GM19240 (cell line): ENCODE measurements around the gene GPR179.
A peak's percentile ranks its signal among the peaks of the same experiment; 100 is the strongest.

Experiments
- DNase-seq: peaks from one replicate; pipeline ENCODE4 v3.0.0; 2011; ENCODE audit warnings: low spot score; ENCODE audit not compliant: insufficient read length

GPR179 gene

DNA sequence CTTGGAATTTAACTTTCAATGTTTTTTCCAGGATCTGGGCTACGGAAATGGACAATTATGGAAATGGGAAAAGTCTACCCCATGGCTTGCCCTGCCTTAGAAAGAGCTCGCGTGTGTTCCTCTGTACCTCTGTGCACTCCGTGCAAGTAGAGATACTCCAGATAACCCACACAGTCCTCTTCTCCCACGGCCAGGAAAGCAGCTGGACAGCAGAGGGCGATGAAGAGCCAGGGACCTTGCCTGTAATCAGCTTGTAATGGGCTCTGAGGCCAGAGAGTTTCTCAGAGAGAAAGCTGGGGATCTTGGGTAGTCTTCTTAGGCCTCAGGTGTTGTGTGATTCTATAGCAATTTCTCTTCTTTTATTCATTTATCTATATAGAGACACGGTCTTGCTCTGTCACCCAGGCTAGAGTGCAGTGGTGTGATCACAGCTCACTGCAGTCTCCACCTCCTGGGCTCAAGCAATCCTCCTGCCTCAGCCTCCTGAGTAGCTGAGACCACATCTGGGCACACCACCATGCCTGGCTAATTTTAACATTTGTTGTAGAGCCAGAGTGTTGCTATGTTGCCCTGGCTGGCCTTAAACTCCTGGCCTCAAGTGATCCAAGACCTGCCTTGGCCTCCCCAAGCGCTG lies 5.5 kb upstream of the GPR179 start:
- DNase-seq = peak; percentile 55

DNA sequence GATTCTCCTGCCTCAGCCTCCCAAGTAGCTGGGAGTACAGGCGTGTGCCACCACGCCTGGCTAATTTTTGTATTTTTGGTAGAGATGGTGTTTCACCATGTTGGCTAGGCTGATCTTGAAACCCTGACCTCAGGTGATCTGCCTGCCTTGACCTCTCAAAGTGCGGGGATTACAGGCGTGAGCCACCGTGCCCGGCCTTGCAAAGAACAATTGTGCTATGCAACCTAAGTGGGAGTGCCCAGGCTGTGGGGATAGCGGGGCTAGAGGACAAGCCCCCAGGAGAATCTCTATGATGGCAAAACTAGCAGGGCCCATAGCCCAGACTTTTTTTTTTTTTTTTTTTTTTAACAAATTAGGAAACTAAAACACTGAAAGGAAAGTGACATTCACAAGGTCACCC lies 2.0 kb upstream of the GPR179 start:
- no peak for DNase-seq

DNA sequence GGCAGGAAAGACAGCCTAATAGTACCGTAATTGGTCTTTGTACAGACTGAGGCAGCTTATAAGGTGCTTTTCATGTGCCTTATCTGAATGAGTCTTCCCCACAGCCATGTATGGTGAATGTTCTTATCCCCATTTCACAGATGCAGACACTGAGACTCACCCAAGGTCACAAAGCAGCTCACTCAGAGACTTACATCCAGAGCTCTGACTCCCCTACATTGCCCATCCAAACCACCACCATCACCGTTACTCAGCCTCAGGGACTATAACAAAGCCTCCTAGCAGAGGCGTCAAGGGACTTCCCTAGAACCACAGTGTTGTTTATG lies 627 bp upstream of the GPR179 start:
- DNase-seq = no peak

DNA sequence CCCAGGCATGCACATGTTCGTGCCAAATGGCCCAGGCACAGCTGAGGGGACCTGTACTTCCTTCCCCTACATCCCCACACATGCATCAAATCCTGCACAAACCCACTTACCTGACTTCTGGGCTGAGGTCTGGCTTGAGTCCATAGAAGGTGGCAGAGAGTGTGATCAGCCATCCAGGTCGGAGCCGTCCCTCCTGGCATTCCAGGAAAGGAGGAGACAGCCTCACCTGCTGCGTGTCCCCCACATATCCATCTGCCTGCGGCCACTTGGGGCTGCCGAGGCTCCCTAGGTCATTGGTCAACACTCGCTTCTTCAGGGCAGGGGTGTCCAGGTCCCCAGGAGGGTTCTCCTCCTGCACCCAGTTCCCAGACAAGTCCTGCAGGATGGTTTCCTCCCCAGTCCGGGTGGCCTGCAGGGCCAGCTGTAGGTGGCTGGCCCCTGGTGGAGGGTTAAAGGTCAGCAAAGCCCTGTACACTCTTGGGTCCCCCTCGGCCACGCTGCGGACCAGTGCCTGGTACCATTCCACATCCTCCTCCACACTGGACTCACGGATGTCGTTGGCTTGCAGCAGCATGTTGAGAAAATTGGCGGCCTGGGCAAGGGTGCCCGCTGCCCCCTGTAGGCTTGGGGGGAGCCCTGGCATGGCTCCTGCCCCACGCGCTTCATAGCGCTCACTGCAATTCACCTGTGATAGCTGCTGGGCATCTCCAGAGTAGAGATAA lies 709 bp downstream of the GPR179 start:
- no peak for DNase-seq

DNA sequence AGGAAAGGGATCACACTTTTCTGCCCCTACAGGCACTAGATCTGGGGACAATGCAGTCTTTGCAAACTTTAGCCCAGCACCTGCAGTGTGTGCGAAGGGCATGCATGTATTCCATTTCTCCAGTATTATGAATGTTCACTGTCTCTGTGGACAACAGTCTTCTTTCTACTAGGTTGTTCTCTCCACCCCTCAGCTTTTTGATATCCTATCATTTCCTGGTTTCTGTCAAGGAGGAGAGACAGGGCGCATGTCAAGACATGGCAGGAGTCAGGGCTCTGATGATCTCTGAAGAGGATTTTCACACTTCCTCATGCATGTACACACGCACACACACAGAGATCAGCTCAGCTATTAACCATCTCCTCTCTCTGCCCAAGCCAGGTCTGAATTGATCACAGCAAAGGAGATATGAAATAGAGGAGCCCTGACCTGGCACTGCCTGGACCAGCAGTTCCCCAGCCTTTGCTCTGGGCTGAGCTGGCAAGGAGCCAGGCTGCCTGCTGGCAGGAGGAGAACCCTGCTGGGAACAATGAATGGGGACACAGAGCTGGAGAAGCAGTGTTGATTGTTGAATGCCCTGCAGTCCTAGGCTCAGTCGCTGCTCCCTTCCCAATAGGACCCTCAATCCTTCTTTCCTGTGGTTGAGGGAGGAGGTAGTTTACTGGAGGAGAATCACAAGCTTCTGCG lies 2.6 kb downstream of the GPR179 start:
- no peak for DNase-seq

DNA sequence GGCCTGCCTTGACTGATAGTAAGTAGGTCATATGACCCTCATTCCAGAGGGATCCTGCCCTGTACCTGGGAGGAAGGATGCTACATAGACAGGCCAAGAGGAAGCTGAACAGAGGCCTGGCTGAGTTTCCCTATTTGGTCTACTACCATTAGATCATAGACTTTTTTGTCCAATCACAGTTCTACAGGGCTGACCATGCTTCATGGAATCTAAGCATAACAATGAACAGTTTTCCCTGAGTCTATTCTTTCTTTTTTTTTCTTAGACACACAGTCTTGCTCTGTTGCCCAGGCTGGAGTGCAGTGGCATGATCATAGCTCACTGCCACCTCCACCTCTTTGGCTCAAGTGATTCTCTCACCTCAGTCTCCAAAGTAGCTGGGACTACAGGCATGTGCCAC lies 3.9 kb downstream of the GPR179 start:
- DNase-seq = no peak

DNA sequence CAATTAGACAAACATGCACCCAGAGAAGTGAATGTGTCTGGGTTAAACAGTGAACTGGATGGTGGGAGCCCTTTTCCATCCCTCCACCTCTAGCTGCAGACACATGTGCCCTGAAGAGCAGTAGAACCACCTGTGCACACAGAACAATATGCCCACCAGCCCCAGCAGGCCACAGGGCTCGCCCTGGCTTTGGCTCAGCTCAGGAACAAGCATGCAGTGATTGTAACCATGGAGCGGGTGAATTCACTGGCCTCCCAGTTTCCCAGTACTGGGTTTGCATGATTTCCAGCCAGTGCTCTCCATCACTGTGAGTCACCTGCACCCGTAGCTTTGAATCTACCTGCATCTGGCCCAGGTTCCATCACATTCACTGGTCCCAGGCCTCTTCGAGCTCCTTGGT lies 5.2 kb downstream of the GPR179 start:
- DNase-seq = no peak

DNA sequence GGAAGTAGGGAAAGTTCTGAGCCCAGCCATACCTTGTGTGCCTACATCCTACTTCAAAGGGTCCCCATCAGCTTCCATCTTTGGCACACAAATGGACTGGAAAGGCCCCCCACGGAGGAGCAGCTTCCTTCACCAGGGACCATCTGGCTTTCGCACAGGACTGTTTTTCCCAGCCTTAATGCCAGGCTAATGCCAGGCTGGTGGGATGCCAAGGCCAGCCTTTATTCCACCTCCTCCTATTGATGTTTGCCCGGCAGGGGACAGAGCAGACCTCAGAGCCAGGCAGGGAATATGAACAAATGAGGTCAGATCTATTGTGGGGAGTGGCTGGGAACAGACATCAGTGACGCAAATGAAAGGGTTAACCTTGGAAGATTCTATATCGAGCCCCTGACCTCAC lies 5.7 kb downstream of the GPR179 start:
- no peak for DNase-seq

DNA sequence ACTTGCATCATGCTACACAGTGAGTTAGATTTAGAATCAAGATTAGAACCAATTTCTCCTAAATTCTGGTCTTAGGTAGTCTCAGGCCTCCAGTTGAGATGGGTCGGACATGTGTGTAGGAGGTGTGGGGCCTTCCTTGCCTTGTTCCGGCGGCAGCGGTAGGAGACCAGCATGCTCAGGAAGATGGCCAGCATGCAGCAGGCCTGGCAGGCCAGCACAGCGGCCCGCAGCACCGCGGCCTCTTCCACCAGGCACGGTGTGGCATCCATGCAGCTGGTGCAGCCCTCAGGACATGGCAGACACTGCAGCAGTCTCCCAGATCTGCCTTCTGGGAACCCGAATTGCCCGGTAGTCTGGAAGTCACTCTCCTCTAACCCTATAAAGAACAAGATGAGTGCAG lies 6.9 kb downstream of the GPR179 start:
- DNase-seq = no peak

DNA sequence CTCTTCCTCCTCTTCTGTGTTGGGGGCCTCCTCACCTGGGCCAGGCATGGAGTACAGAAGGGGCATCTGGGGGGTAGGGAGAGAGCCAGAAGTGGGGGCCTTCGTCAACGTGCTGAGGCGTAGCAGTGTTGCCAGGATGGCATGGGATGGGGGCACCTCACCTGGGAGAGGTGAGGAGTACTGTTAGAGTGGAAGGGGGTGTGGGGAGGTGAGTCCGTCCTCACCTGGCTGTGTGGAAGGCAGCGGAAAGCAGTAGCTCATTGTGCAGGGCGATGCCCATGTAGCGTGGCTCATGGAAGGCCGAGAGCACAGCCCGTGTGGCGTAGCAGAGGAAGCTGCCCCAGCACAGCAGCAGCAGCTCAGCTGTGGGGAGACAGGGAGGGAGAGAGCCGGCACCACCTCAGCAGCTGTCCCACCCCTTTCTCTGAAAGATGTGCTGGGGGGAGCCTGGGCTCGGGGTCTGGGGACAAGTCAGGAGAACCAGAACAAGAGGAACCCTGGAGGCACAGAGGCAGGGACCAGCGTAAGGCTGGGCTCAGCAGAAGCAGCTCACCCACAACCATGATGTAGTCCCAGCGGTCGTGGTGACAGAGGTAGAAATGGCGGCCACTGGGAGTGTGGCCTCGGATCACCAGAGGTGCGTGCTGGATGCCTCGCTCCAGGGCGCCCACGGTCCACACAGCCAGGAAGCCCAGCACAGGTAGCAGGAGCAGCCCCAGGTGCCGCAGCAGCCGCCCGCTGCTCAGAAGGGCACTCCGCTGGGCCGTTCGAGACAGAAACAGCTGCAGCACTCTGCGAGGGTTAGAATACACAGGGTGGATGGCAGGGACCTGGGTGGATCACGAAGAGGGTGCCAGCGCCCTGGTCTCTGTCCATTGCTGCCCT lies 9.0 kb downstream of the GPR179 start:
- DNase-seq = no peak

DNA sequence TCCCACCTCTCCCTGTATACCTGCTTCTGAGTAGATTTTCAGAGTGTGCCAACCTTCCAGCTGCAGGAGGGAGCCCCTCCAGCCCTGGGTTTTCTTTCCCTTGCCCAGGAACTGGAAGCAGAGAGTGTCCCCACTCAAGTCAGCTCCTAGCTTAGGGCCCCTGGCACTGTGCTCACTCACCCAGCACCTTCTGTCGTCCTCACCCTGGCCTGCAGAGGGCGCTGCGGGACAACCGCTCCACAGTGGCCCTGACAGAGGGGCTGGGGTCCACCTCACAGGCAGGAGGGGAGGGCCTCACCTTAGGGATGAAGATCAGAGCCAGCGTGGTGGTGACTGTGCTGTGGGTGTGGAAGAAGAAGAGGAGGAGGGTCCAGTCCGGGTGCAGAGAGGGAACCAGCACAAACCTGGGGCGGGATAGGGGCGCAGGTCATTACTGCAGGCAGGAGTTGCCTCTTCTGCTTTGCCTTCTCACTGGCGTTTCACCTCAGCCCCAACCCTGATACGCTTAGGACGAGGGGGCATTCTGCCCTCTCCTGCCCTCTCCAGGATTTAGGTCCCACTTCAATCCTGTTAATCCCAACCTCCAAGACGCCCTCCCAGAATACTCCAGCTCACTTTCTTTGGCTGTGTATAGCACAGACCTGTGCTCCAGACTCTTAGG lies 10.0 kb downstream of the GPR179 start:
- no peak for DNase-seq

DNA sequence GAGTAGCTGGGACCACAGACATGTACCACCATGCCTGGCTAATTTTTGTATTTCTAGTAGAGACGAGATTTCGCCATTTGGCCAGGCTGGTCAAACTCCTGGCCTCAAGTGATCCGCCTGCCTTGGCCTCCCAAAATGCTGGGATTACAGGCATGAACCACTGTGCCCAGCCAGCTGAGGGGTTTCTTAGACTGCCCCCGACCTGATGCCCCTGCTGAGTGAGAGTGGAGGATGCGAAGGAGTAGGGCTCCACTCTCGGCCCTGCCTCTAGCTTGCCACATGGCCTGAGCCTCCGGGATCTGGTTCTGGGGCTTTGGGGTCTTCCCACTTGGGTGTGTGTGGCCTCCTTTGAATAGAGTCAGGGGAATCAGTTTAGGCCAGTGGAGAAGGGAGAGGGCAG lies 11.0 kb downstream of the GPR179 start:
- no peak for DNase-seq

DNA sequence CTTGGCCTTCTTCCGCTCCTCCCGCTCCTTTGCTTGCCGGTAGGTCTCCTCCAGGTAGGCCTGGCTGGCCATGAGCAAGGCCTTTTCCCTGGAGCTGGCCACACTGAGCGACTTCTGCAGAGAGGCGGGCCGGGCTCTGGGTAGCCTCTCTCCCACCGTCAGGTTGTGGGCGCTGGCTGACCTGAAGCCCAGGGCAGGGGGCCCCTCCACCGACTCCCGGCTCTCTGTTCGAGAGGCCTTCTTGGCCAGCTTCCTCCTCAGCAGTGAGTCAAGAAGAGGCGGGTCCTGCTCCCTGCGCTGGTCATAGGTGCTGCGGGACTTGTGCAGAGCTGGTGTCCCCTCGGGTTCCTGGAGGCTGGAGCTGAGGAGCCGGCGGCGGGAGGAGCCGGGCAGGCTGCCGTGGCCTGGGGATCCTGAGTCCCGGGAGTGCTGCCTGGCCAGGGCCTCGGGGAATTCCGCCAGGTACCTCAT lies 12.8 kb downstream of the GPR179 start:
- DNase-seq = no peak

DNA sequence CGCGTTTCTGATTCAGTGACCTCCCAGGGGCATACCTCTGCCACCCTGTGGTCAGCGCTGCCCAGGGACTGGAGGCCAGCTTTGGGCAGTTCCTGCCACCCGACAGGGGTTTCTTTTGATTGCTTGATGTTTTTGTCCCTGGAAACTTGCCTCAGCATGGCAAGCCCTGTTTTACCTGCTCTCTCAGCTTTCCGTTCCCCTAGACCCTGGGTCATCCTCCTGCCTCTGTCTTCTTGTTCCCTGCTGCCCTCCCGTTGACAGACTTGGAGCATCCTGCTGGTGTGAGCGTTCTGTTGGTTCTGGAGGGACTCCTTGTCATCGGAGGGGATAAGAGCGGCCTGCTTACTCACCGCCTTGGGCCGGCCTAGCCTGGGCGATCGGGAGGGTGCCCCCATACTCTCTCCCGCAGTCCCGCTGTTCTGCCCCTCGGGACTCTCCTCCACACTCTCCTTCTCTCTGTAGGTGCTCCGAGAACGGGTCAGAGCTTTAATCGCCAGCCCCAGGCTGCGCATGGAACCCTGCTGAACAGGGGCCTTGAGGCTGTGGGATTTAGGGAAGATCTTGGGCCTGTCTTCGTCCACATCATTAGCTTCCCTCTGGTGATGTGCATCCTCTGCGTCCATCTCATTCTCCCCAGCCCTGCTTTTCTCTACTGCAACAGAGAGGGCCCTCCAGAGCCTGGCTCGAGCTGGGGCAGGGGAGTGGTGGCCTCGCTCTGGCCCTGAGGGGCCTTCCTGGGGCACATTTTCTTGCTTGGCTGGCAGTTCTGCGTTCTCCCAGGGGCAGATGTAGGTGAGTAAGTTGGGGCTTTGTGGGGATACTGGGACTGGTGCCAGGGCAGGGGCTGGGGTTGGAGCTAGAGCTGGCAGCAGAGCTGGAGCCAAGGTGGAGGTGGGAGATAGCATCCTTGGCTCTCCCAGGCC lies 13.7 kb downstream of the GPR179 start:
- no peak for DNase-seq

DNA sequence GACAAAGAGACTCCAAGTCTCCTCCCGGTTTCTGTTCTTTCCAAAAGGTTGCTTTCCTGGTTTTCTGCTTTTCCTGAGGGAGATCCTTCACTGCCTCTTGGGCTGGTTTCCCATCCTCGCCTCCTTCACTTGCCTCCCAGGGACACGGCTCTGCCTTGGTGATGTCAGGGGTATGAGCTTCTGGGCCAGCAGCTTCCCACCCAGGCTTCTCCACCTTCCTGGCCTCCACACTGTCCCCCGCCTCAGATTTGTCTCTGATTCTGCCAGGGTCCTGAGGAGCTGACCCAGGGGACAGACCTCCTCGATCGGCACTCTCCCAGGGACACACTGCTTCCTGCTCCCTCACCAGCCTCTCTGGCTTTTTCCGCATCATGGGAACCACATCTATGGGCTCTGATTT lies 14.5 kb downstream of the GPR179 start:
- no peak for DNase-seq

DNA sequence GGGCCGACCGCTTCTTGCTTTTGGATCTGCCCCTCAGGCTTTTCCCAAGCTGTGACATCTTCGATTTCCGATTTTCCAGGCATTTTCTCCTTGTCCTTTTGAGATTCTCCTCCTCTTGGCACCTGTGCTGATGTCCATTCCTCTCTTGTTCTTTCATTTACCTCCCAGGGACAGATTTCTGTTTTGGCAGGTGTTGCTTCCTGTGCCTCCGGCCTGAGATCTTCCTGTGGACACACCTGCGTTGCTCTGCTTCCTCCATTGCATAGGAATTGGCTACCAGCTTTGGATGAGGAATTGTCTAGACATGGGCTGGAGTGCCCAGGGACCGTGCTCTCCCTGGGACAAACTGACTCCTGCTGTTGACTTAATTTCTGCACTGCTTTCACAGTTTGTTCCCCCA lies 15.1 kb downstream of the GPR179 start:
- no peak for DNase-seq

DNA sequence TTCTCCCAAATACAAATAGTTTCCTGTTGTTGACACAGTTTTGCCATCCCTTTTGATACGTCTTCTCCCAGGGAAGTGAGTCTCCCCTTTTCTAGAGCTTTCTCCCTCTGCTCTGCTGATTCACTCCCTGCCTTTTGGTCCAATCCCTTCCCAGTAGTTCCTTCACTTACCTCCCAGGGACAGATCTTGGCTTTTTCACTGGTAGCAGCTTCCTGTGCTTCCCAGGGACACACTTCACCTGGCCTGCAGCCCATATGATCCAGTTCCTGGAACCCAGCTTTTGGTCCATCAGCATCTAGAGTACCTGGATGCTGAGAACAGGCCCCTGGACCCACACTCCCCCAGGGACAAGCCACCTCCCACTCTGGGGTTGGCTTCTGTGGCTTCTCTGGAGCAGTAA lies 15.8 kb downstream of the GPR179 start:
- DNase-seq = no peak

DNA sequence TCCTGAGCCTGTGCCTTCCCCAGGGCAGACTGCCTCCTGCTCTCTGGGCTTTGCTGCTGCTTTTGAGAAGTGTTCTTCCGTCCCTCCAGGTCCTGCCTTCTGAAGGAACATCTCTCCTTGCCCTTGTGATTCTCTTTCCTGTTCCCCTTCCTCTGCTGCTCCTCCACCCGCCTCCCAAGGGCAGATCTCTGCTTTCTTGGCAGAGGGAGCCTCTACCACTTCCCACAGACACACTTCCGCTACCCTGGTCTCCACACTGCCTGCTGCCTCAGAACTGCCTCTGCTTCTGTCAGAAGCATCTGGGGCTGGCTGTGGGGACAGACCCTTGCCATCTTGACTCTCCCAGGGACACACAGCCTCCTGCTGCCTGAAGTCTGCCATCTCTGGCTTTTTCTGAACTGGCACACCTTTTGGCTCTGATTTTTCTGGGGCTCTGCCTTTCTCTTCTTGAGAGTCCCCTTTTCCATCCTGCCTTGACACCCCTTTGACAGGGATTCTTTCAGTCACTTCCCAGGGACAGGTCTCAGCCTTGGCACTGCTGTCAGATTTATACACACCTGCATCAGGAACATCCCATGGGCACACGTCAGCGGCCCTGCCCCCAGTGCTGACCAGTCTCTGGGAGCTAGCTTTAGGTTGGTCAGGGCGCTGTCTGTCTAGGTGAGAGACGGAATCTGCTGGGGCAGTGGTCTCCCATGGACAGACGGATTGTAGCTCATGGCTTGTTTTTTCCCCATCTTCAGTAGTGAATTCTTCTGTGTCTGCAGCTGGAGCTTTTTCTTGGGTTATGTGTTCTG lies 16.6 kb downstream of the GPR179 start:
- DNase-seq = no peak

DNA sequence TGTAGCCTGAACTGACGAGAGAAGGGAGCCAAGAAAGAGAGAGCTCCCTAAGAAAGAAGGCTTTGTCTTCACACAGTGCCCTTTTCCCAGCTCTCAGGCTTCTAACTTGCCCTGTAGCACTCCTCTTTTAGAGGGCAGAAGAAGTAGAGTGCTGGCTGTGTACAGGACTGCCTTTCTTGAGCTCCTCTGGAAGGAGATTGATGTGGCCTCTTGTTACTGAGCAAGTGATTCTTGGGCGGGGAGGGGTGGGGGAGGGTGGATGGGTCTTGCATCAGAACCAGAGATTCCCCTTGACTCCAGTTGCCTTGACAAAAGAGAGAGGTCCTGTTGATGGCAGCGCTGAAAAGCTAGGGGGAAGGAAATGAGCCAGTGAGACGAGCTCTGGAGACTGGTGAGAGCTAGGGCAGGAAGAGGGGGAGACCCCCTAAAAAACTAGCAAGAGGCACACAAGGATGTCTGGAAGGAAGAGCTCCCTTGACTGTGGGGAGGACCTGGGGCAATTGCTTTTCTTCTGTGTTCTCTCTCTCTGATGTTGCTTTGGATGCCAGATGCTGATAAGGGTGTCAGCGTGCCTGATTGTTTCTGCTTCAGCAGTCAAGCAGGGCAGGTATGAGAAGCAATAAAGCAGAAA lies 18.4 kb downstream of the GPR179 start:
- DNase-seq = no peak
